Activated naive CD4-positive, alpha-beta T cell treated with anti-CD3 and anti-CD28 coated beads, Interleukin-2, amount 50 U/mL, for 16 hours (primary cell): ENCODE measurements around the gene ME2.
A peak's percentile ranks its signal among the peaks of the same experiment; 100 is the strongest.
"Not testable (repeated sequence)": the region's sequence is repeated elsewhere in the genome, so short reads cannot be mapped to it uniquely, and the experiment has no call there.

ENCODE experiments used
- DNase-seq: peaks from one replicate; pipeline ENCODE4 v3.0.0-alpha.2; 2020

Gene ME2

GRCh38 chr18:50928551-50928950, 49.6 kb downstream of the ME2 start:
- DNase-seq = no peak

GRCh38 chr18:50933684-50934083, 54.8 kb downstream of the ME2 start:
- DNase-seq = no peak

GRCh38 chr18:50934545-50935211, 55.8 kb downstream of the ME2 start:
- DNase-seq = no peak

- no peak for DNase-seq
Observed at GRCh38 chr18:50935493-50936191, 56.7 kb downstream of the ME2 start.

- DNase-seq = no peak
Observed at GRCh38 chr18:50937183-50937582, 58.3 kb downstream of the ME2 start.

- no peak for DNase-seq
Observed at GRCh38 chr18:50938912-50939311, 60.0 kb downstream of the ME2 start.

GRCh38 chr18:50944245-50944932, 65.5 kb downstream of the ME2 start:
- no peak for DNase-seq

GRCh38 chr18:50945918-50946317, 67.0 kb downstream of the ME2 start:
- not testable (repeated sequence) for DNase-seq

- no peak for DNase-seq
Observed at GRCh38 chr18:50947899-50948298, 69.0 kb downstream of the ME2 start.

GRCh38 chr18:50949185-50949584, 70.3 kb downstream of the ME2 start:
- DNase-seq = no peak

- no peak for DNase-seq
Observed at GRCh38 chr18:50950626-50951025, 71.7 kb downstream of the ME2 start.

- DNase-seq = no peak
Observed at GRCh38 chr18:50953822-50954221, 74.9 kb downstream of the ME2 start.

- DNase-seq = no peak
Observed at GRCh38 chr18:50955253-50955652, 76.3 kb downstream of the ME2 start.

- no peak for DNase-seq
Observed at GRCh38 chr18:50956116-50956515, 77.2 kb downstream of the ME2 start.

- no peak for DNase-seq
Observed at GRCh38 chr18:50961974-50962373, 83.1 kb downstream of the ME2 start.

GRCh38 chr18:50967714-50968661, 89.1 kb downstream of the ME2 start, which contains the start of gene ELAC1:
ELAC1 (plus strand) TSS chr18:50968040; CDS start chr18:50974405, 6,365 bp downstream.
- peak; percentile 66 for DNase-seq

GRCh38 chr18:50969448-50969847, 90.5 kb downstream of the ME2 start:
- no peak for DNase-seq

- no peak for DNase-seq
Observed at GRCh38 chr18:50970006-50970405, 91.1 kb downstream of the ME2 start.

- DNase-seq = not testable (repeated sequence)
Observed at GRCh38 chr18:50972404-50972803, 93.5 kb downstream of the ME2 start.

- DNase-seq = no peak
Observed at GRCh38 chr18:50973367-50974126, 94.6 kb downstream of the ME2 start.

- no peak for DNase-seq
Observed at GRCh38 chr18:50977037-50977760, 98.3 kb downstream of the ME2 start.
